ENCODE data around the gene SLC34A2. TPM values are rescaled to one million over a fixed set of nuclear protein-coding genes. Genes with fewer than 3 reads are reported as not detected.

The SLC34A2 gene
- total and polyA plus RNA-seq, 12 donors = 0.20 to 2.3 (median 1.9) TPM; not detected in 9

- H3K27me3 ChIP-seq = no peaks in the 10 kb centered on the region
- H3K4me1 ChIP-seq (replicated peaks in 1 of 2) = no peaks in the 10 kb centered on the region
- H3K9me3 ChIP-seq (replicated peaks in 1 of 3) = no peaks in the 10 kb centered on the region
- H3K36me3 ChIP-seq (replicated peaks in 1 of 2) = no peaks in the 10 kb centered on the region
- H3K27ac ChIP-seq = no peak overlapping the region
- no peak overlapping the region for H3K4me3 ChIP-seq
- no peak for DNase-seq
- intact Hi-C loops (cut with DNase I) = no loop called here
- 75 to 95% (median 80%) methylated on average over 6 of the region's 6 CpGs for WGBS, 4 donors
- TF ChIP-seq CTCF (IDR thresholded peaks at IDR 0.05) = no peak
Observed at GRCh38 chr4:25614807-25615206, 40.8 kb upstream of the SLC34A2 start.

- 31 to 46% (median 38%) methylated on average over 13 to 15 of the region's 15 CpGs for WGBS, 4 donors
- intact Hi-C loops (cut with DNase I) = no loop called here
Observed at GRCh38 chr4:25621027-25621930, 34.4 kb upstream of the SLC34A2 start.

GRCh38 chr4:25624616-25625015 is 31.0 kb upstream of the SLC34A2 start:
- no peak overlapping the region for H3K4me3 ChIP-seq
- DNase-seq = no peak
- no peaks in the 10 kb centered on the region for H3K4me1 ChIP-seq (replicated peaks in 1 of 2)
- 34 to 58% (median 48%) methylated on average over 1 of the region's 1 CpG for WGBS, 4 donors
- H3K9me3 ChIP-seq (replicated peaks in 1 of 3) = no peaks in the 10 kb centered on the region
- no peak overlapping the region for H3K27ac ChIP-seq
- H3K36me3 ChIP-seq (replicated peaks in 1 of 2) = no peaks in the 10 kb centered on the region
- intact Hi-C loops (cut with DNase I) = no loop called here
- no peak for TF ChIP-seq POLR2A (IDR thresholded peaks at IDR 0.05)
- TF ChIP-seq CTCF (IDR thresholded peaks at IDR 0.05) = no peak
- H3K27me3 ChIP-seq = no peaks in the 10 kb centered on the region

More at GRCh38 chr4:25621027-25621930, 34.4 kb upstream of the SLC34A2 start:
- Histone ChIP-seq H3K27me3 (no peaks in the 10 kb centered on the region), H3K36me3 (replicated peaks in 1 of 2) (no peaks in the 10 kb centered on the region), H3K27ac (no peak overlapping the region), H3K9me3 (replicated peaks in 1 of 3) (no peaks in the 10 kb centered on the region), H3K4me3 (no peak overlapping the region), H3K4me1 (replicated peaks in 1 of 2) (no peaks in the 10 kb centered on the region)
- no peak for DNase-seq
- no peak for TF ChIP-seq CTCF (IDR thresholded peaks at IDR 0.05)
- TF ChIP-seq POLR2A (IDR thresholded peaks at IDR 0.05) = no peak

- no peak for DNase-seq
- TF ChIP-seq CTCF (IDR thresholded peaks at IDR 0.05) (no peak), POLR2A (IDR thresholded peaks at IDR 0.05) (no peak)
- H3K9me3 ChIP-seq (replicated peaks in 1 of 3) = no peaks in the 10 kb centered on the region
- H3K36me3 ChIP-seq (replicated peaks in 1 of 2) = no peaks in the 10 kb centered on the region
- H3K27ac ChIP-seq = no peak overlapping the region
- intact Hi-C loops (cut with DNase I) = no loop called here
- no peaks in the 10 kb centered on the region for H3K27me3 ChIP-seq
- H3K4me3 ChIP-seq = no peak overlapping the region
- H3K4me1 ChIP-seq (replicated peaks in 1 of 2) = no peaks in the 10 kb centered on the region
- WGBS, 4 donors = 84 to 96% (median 89%) methylated on average over 2 of the region's 2 CpGs
Observed at GRCh38 chr4:25628451-25628850, 27.2 kb upstream of the SLC34A2 start.
